Astrocyte (in vitro differentiated cells and primary cell): ENCODE measurements around the gene PCDHGA12. TPM values are rescaled to one million over a fixed set of nuclear protein-coding genes. Genes with fewer than 3 reads are reported as not detected.
"Not testable (repeated sequence)": the region's sequence is repeated elsewhere in the genome, so short reads cannot be mapped to it uniquely, and the experiment has no call there.

Experiments used
- DNase-seq: peaks from one replicate; pipeline ENCODE4 v3.0.0-alpha.2; 2010; ENCODE audit warnings: low read depth
- FAIRE-seq: peaks from 2 replicates; lab custom pipeline; 2011; peaks lifted over from hg19 to GRCh38; lab: Jason Lieb, UNC
- H2AFZ ChIP-seq: 2 replicates; pipeline ENCODE4 v1.6.0; 2012; ENCODE audit warnings: low read depth, low read length, inconsistent platforms
- H3K27ac ChIP-seq: 2 replicates; pipeline ENCODE4 v1.5.1; 2011; ENCODE audit warnings: low read depth, low read length, inconsistent platforms
- H3K27me3 ChIP-seq: 2 replicates; pipeline ENCODE4 v1.6.0; 2011; ENCODE audit warnings: low read length, inconsistent platforms; ENCODE audit not compliant: insufficient read depth
- H3K36me3 ChIP-seq: 2 replicates; pipeline ENCODE4 v1.5.1; 2011; ENCODE audit warnings: low read length, inconsistent platforms; ENCODE audit not compliant: insufficient read depth
- H3K4me1 ChIP-seq: 2 replicates; pipeline ENCODE4 v1.5.1; 2011; ENCODE audit warnings: low read length, inconsistent platforms; ENCODE audit not compliant: insufficient read depth
- H3K4me2 ChIP-seq: 2 replicates; pipeline ENCODE4 v1.6.0; 2012; ENCODE audit warnings: low read length, inconsistent platforms
- H3K4me3 ChIP-seq: 2 replicates; pipeline ENCODE4 v1.5.1; 2011; ENCODE audit warnings: low read depth, mild to moderate bottlenecking, low read length, inconsistent platforms; ENCODE audit not compliant: insufficient read depth
- H3K79me2 ChIP-seq: 2 replicates; pipeline ENCODE4 v1.6.0; 2012; ENCODE audit warnings: mild to moderate bottlenecking, low read length, inconsistent platforms; ENCODE audit not compliant: insufficient read depth
- H3K9ac ChIP-seq: 2 replicates; pipeline ENCODE4 v1.6.0; 2012; ENCODE audit warnings: mild to moderate bottlenecking, low read length, inconsistent platforms
- H3K9me3 ChIP-seq: 2 replicates; pipeline ENCODE4 v1.5.1; 2012; ENCODE audit warnings: low read depth, mild to moderate bottlenecking, low read length, inconsistent platforms; ENCODE audit not compliant: insufficient read depth
- H4K20me1 ChIP-seq: 2 replicates; pipeline ENCODE4 v1.6.0; 2012; ENCODE audit warnings: low read length, inconsistent platforms; ENCODE audit not compliant: insufficient read depth
- H3K27ac Mint-ChIP-seq: one replicate; pipeline ENCODE4 v1.8.0; 2021; ENCODE audit warnings: mild to moderate bottlenecking, mixed read lengths; ENCODE audit not compliant: unreplicated experiment
- H3K27me3 Mint-ChIP-seq: one replicate; pipeline ENCODE4 v1.8.0; 2021; ENCODE audit warnings: low read depth, mixed read lengths; ENCODE audit not compliant: unreplicated experiment
- H3K36me3 Mint-ChIP-seq: one replicate; pipeline ENCODE4 v1.8.0; 2021; ENCODE audit warnings: low read depth, mixed read lengths; ENCODE audit not compliant: unreplicated experiment
- H3K4me1 Mint-ChIP-seq: one replicate; pipeline ENCODE4 v1.8.0; 2021; ENCODE audit warnings: low read depth, mixed read lengths; ENCODE audit not compliant: unreplicated experiment
- H3K4me3 Mint-ChIP-seq: one replicate; pipeline ENCODE4 v1.8.0; 2021; ENCODE audit warnings: mild to moderate bottlenecking, moderate library complexity, mixed read lengths; ENCODE audit not compliant: unreplicated experiment
- H3K9me3 Mint-ChIP-seq: one replicate; pipeline ENCODE4 v1.8.0; 2021; ENCODE audit warnings: mild to moderate bottlenecking, mixed read lengths; ENCODE audit not compliant: unreplicated experiment
- CTCF ChIP-seq: IDR thresholded peaks from 2 replicates; pipeline ENCODE4 v1.5.1; 2011; ENCODE audit warnings: low read depth, mild to moderate bottlenecking, inconsistent platforms, low read length, moderate library complexity; ENCODE audit not compliant: insufficient read depth
- EZH2 ChIP-seq: IDR thresholded peaks from 2 replicates; pipeline ENCODE4 v1.6.1; 2012; ENCODE audit warnings: mild to moderate bottlenecking, low read length, inconsistent platforms; ENCODE audit not compliant: insufficient read depth
- total RNA-seq: library from RNA; stranded (reverse); gene quantifications from 2 replicates; pipeline ENCODE4 v1.2.1, GENCODE V29; 2021

The PCDHGA12 gene
- total RNA-seq, 1 donor from 2014 or later: 1.6 TPM

DNA sequence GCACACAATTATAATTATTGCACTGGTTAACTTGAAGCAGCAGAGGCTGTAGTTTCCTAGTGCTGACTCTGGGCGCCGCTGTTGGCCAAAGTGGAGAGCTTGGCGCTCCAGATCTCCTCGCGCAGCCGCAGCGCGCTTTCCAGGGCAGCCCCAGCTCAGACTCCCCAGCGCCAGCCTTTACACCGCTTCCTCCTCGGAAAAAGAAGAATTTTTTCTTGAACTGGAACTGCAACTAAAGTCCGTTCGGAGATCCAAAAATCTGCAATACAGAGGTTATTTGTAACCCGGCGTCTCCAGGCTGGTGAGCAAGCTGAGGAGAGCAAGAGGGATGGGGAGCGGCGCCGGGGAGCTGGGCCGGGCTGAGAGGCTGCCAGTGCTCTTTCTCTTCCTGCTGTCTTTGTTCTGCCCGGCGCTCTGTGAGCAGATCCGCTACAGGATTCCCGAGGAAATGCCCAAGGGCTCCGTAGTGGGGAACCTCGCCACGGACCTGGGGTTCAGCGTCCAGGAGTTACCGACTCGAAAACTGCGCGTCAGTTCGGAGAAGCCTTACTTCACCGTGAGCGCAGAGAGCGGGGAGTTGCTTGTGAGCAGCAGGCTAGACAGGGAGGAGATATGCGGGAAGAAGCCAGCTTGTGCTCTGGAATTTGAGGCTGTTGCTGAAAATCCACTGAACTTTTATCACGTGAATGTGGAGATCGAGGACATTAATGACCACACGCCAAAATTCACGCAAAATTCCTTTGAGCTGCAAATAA, 42.6 kb upstream of the PCDHGA12 start, which contains the start of gene PCDHGB4:
TSS of gene PCDHGB4 (plus strand) at position 142 of the 755 bp plus-strand sequence. CDS start at position 329, 187 bp downstream.
- not testable (repeated sequence) for H3K27ac ChIP-seq, H3K27me3 Mint-ChIP-seq, H3K36me3 ChIP-seq, H3K27me3 ChIP-seq, H3K9ac ChIP-seq, H2AFZ ChIP-seq, H3K79me2 ChIP-seq, H3K4me1 ChIP-seq, H3K4me1 Mint-ChIP-seq, H4K20me1 ChIP-seq, H3K27ac Mint-ChIP-seq
- Mint-ChIP-seq H3K9me3 (peaks cover 31% of the 10 kb centered on the region), H3K4me3 (peak within 1 kb of the TSS; percentile 81), H3K36me3 (peaks cover 16% of the 10 kb centered on the region)
- FAIRE-seq (peak; percentile 79), DNase-seq (peak; percentile 14)
- Histone ChIP-seq H3K9me3 (peaks cover 50% of the 10 kb centered on the region), H3K4me3 (peak within 1 kb of the TSS; percentile 44), H3K4me2 (peak within 1 kb of the TSS; percentile 60)
- peak; percentile 35 for TF ChIP-seq CTCF

DNA sequence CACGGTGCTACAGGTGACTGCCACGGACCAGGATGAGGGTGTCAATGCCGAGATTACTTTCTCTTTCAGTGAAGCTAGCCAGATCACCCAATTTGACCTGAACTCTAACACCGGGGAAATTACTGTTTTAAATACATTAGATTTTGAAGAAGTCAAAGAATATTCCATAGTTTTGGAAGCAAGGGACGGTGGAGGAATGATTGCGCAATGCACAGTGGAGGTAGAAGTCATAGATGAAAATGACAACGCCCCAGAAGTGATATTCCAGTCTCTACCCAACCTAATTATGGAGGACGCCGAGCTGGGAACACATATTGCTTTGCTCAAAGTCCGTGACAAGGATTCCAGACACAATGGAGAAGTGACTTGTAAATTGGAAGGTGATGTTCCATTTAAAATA, 41.6 kb upstream of the PCDHGA12 start:
- Histone ChIP-seq H3K36me3 (no peaks in the 10 kb centered on the region), H3K4me3 (peak overlapping the region; percentile 31), H3K4me1 (no peaks in the 10 kb centered on the region), H3K9ac (no peak overlapping the region), H3K27me3 (no peaks in the 10 kb centered on the region), H3K79me2 (no peaks in the 10 kb centered on the region), H3K27ac (no peak overlapping the region), H3K4me2 (no peak overlapping the region), H4K20me1 (no peaks in the 10 kb centered on the region), H3K9me3 (peaks cover 49% of the 10 kb centered on the region), H2AFZ (no peak overlapping the region)
- Mint-ChIP-seq H3K4me1 (peaks cover 1% of the 10 kb centered on the region), H3K27ac (no peak overlapping the region), H3K36me3 (peaks cover 20% of the 10 kb centered on the region), H3K9me3 (peaks cover 38% of the 10 kb centered on the region), H3K4me3 (peak overlapping the region; percentile 2), H3K27me3 (no peaks in the 10 kb centered on the region)
- FAIRE-seq (no peak), DNase-seq (no peak)
- TF ChIP-seq CTCF (no peak), EZH2 (no peak)
